CD4-positive, CD25-positive, alpha-beta regulatory T cell (primary cell): Measurements from ENCODE around the gene B3GALT5. TPM values are rescaled to one million over a fixed set of nuclear protein-coding genes. Genes with fewer than 3 reads are reported as not detected.

ENCODE experiments used
- ATAC-seq, 2 donors: fragments of 150-1000 bp; cut with Tn5 transposase; one replicate each; pipeline ENCODE4 v1.10.0; 2021; ENCODE audit warnings: low read depth in 2 of 2, moderate number of reproducible peaks in 2 of 2, moderate library complexity in 1 of 2
- DNase-seq, 3 donors: peaks; one replicate each; pipeline versions ENCODE4 v3.0.0 to v3.0.0-alpha.2; 2012 to 2022; ENCODE audit warnings: mixed read lengths in 1 of 3
- H3K27ac ChIP-seq: one replicate; pipeline ENCODE4 v1.7.0; 2013; ENCODE audit warnings: mild to moderate bottlenecking, low read length; ENCODE audit not compliant: insufficient read depth, poor library complexity, severe bottlenecking
- H3K27me3 ChIP-seq: one replicate; pipeline ENCODE4 v1.7.0; 2013; ENCODE audit warnings: low read length; ENCODE audit not compliant: control insufficient read depth, insufficient read depth
- H3K36me3 ChIP-seq: one replicate; pipeline ENCODE4 v1.7.0; 2013; ENCODE audit warnings: mild to moderate bottlenecking, low read length, moderate library complexity; ENCODE audit not compliant: control insufficient read depth, insufficient read depth
- H3K4me1 ChIP-seq: 2 replicates; pipeline ENCODE4 v1.7.0; 2013; ENCODE audit warnings: mild to moderate bottlenecking, low read length; ENCODE audit not compliant: insufficient read depth, control insufficient read depth, poor library complexity, severe bottlenecking
- H3K4me3 ChIP-seq: one replicate; pipeline ENCODE4 v1.7.0; 2013; ENCODE audit warnings: low read depth, mild to moderate bottlenecking, low read length, moderate library complexity
- H3K9me3 ChIP-seq, 2 experiments: 1 replicate in 1 of 2; 2 replicates in 1 of 2; pipeline ENCODE4 v1.7.0; 2013; ENCODE audit warnings: low read length in 2 of 2, mild to moderate bottlenecking in 1 of 2, moderate library complexity in 1 of 2; ENCODE audit not compliant: control insufficient read depth in 2 of 2
- H3K27ac Mint-ChIP-seq, 3 donors: one replicate each; pipeline ENCODE4 v1.8.0; 2020 to 2022; ENCODE audit warnings: mild to moderate bottlenecking in 3 of 3, mixed read lengths in 3 of 3, moderate library complexity in 2 of 3
- H3K27me3 Mint-ChIP-seq: one replicate; pipeline ENCODE4 v1.8.0; 2022; ENCODE audit warnings: mild to moderate bottlenecking, mixed read lengths
- H3K36me3 Mint-ChIP-seq: one replicate; pipeline ENCODE4 v1.8.0; 2020; ENCODE audit warnings: mixed read lengths
- H3K4me1 Mint-ChIP-seq, 4 donors: one replicate each; pipeline ENCODE4 v1.8.0; 2020 to 2022; ENCODE audit warnings: mixed read lengths in 4 of 4, mild to moderate bottlenecking in 1 of 4
- H3K4me3 Mint-ChIP-seq, 4 donors: one replicate each; pipeline ENCODE4 v1.8.0; 2020 to 2022; ENCODE audit warnings: mild to moderate bottlenecking in 4 of 4, mixed read lengths in 4 of 4, moderate library complexity in 3 of 4
- H3K9me3 Mint-ChIP-seq, 7 donors: one replicate each; pipeline ENCODE4 v1.8.0; 2020 to 2022; ENCODE audit warnings: mixed read lengths in 7 of 7, mild to moderate bottlenecking in 3 of 7, moderate library complexity in 2 of 7
- polyA plus RNA-seq, 4 donors: library from polyadenylated mRNA; unstranded; fragments of 300-500 nt; fragmentation: Illumina TruSeq; gene quantifications; one replicate each; pipeline ENCODE4 v1.2.3, GENCODE V29; 2021
- total RNA-seq: library from RNA; stranded (reverse); gene quantifications from one replicate; pipeline ENCODE4 v1.2.3, GENCODE V29; 2022

The B3GALT5 gene
- total and polyA plus RNA-seq, 5 donors from 2014 or later: not detected

DNA sequence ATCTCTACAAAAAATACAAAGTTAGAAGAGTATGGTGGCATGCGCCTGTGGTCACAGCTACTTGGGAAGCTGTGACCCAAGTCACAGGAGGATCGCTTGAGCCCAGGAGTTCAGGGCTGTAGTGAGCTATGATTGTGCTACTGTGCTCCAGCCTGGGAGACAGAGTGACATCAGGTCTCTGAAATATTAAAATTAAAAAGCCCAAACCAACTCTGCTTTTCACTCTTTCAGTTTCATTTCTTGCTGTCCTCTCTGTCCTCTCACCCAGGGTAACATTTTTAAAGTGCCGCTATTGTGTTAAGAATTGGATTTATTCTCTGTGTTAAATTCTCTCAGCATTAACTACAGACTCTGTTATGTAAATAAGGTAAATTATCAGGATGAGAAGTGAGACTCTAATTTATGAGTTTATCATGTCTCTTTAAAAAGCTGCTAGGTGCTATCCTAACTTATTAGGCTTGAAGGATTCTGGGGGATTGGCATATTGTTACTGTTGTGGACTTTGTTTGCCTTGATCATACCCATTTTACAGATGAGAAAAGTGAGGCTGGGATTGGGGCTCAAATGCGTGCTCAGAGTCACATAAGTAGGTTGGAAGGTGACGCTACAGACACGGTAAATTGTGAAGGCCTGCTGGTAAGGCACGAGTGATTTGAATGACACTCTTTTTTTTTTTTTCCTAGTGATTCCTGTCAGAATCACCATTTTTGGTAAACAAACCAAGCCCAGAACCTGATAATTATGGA is 46.5 kb downstream of the B3GALT5 start:
- Mint-ChIP-seq H3K27me3 (no peaks in the 10 kb centered on the region), H3K9me3 (peaks cover 0 to 5% (median 0%) of the 10 kb centered on the region in 7 donors), H3K27ac (no peak overlapping the region), H3K4me3 (no peak overlapping the region), H3K4me1 (no peaks in the 10 kb centered on the region), H3K36me3 (no peaks in the 10 kb centered on the region)
- no peak for DNase-seq
- H3K27ac ChIP-seq: no peak overlapping the region
- ATAC-seq: no peak
- H3K9me3 ChIP-seq: no peaks in the 10 kb centered on the region
- no peaks in the 10 kb centered on the region for H3K4me1 ChIP-seq
- no peak overlapping the region for H3K4me3 ChIP-seq
- H3K36me3 ChIP-seq: no peaks in the 10 kb centered on the region
- H3K27me3 ChIP-seq: no peaks in the 10 kb centered on the region

DNA sequence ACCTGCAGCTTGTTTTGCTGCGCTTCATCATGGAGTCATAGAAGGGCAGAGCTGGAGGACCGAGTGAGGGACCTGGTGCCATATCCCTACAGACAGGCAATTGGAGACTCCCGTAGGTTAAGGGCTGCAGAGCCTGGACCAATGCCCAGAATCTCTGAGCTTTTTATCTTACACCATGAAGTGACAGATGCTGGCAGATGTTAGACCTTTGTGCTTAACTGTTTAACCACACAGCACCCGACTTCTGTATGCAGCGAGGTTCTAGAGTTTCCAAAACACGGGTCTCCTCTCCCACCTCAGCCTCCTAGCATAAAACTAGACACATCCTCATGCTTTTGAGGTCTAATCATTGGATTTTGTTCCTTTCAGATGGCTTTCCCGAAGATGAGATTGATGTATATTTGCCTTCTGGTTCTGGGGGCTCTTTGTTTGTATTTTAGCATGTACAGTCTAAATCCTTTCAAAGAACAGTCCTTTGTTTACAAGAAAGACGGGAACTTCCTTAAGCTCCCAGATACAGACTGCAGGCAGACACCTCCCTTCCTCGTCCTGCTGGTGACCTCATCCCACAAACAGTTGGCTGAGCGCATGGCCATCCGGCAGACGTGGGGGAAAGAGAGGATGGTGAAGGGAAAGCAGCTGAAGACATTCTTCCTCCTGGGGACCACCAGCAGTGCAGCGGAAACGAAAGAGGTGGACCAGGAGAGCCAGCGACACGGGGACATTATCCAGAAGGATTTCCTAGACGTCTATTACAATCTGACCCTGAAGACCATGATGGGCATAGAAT is 47.6 kb downstream of the B3GALT5 start:
- H3K4me3 ChIP-seq: no peak overlapping the region
- H3K9me3 ChIP-seq: no peaks in the 10 kb centered on the region
- no peak for DNase-seq
- H3K27me3 Mint-ChIP-seq: peaks cover 1% of the 10 kb centered on the region
- H3K4me1 ChIP-seq: no peaks in the 10 kb centered on the region
- no peaks in the 10 kb centered on the region for H3K36me3 Mint-ChIP-seq
- H3K27me3 ChIP-seq: no peaks in the 10 kb centered on the region
- H3K4me3 Mint-ChIP-seq: no peak overlapping the region
- peaks cover 0 to under 1% (median 0%) of the 10 kb centered on the region in 4 donors for H3K4me1 Mint-ChIP-seq
- no peak overlapping the region for H3K27ac ChIP-seq
- peaks cover 0 to 5% (median 0%) of the 10 kb centered on the region in 7 donors for H3K9me3 Mint-ChIP-seq
- no peak overlapping the region for H3K27ac Mint-ChIP-seq
- no peak for ATAC-seq
- H3K36me3 ChIP-seq: no peaks in the 10 kb centered on the region

DNA sequence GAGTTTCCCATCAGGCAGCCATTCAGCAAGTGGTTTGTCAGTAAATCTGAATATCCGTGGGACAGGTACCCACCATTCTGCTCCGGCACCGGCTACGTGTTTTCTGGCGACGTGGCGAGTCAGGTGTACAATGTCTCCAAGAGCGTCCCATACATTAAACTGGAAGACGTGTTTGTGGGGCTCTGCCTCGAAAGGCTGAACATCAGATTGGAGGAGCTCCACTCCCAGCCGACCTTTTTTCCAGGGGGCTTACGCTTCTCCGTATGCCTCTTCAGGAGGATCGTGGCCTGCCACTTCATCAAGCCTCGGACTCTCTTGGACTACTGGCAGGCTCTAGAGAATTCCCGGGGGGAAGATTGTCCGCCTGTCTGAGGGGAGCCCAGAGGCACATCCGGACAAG is 48.4 kb downstream of the B3GALT5 start:
- Mint-ChIP-seq H3K27ac (no peak overlapping the region), H3K27me3 (peaks cover 4% of the 10 kb centered on the region), H3K9me3 (peaks cover 0 to 5% (median 0%) of the 10 kb centered on the region in 7 donors), H3K4me1 (peaks cover 0 to 2% (median 0%) of the 10 kb centered on the region in 4 donors), H3K36me3 (no peaks in the 10 kb centered on the region), H3K4me3 (no peak overlapping the region)
- Histone ChIP-seq H3K36me3 (no peaks in the 10 kb centered on the region), H3K27me3 (no peaks in the 10 kb centered on the region), H3K27ac (no peak overlapping the region), H3K4me3 (no peak overlapping the region), H3K4me1 (no peaks in the 10 kb centered on the region), H3K9me3 (no peaks in the 10 kb centered on the region)
- no peak for DNase-seq
- ATAC-seq: no peak

DNA sequence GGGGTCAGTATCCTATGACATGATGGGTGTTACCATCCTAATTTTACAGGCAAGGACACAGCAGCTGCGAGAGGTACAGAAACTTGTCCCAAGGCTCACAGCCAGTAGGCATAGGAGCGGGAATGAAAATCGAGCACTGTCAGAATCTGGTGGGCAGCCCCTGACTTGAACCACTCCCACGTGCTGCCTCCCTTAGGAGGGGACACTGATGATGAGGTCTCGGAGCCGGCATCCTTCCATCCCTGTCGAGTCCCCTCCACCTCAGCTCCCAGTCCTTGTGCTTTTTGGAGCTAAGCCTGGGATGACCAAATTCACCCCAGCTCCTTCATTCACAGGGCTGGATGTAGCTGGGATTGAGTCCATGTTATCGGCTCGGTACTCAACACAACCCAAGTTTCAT is 49.0 kb downstream of the B3GALT5 start:
- H3K9me3 ChIP-seq: no peaks in the 10 kb centered on the region
- H3K27me3 ChIP-seq: no peaks in the 10 kb centered on the region
- no peak overlapping the region for H3K27ac ChIP-seq
- ATAC-seq: no peak
- Mint-ChIP-seq H3K36me3 (no peaks in the 10 kb centered on the region), H3K9me3 (peaks cover 0 to 3% (median 0%) of the 10 kb centered on the region in 7 donors), H3K27ac (no peak overlapping the region), H3K4me1 (peaks cover 0 to 2% (median 0%) of the 10 kb centered on the region in 4 donors), H3K27me3 (peaks cover 4% of the 10 kb centered on the region), H3K4me3 (no peak overlapping the region)
- no peaks in the 10 kb centered on the region for H3K4me1 ChIP-seq
- H3K36me3 ChIP-seq: no peaks in the 10 kb centered on the region
- no peak overlapping the region for H3K4me3 ChIP-seq
- DNase-seq: no peak

DNA sequence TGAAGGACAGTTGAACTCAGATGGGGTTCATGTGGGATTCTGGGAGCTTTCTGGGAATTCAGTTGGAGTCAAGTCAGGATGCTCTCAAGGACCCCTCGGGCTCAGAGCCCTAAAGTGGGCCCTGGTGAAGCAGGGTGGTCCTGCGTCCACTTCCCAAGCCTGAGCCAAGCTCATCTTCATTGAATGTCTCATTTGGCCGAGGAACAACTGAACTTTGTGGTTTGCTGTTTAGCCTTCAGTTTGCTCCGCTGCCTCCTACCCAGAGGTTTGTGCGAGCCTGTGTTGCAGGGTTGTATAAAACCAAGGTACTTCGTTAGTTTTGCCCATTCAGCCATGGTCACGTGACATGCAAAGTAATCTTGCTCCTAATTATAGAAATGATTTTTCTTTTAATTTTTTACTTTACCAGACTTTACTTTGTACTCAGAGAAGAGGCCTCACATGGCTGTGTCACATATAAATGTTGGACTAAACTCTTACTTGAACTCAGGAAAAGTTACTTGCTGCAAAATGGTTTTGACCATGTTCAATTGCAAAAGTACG is 49.7 kb downstream of the B3GALT5 start:
- Mint-ChIP-seq H3K9me3 (peaks cover 0 to 2% (median 0%) of the 10 kb centered on the region in 7 donors), H3K27me3 (peaks cover 4% of the 10 kb centered on the region), H3K36me3 (no peaks in the 10 kb centered on the region), H3K4me1 (peaks cover 0 to 2% (median 0%) of the 10 kb centered on the region in 4 donors), H3K4me3 (no peak overlapping the region), H3K27ac (no peak overlapping the region)
- no peak overlapping the region for H3K27ac ChIP-seq
- no peaks in the 10 kb centered on the region for H3K27me3 ChIP-seq
- no peak overlapping the region for H3K4me3 ChIP-seq
- no peaks in the 10 kb centered on the region for H3K9me3 ChIP-seq
- no peaks in the 10 kb centered on the region for H3K36me3 ChIP-seq
- DNase-seq: no peak
- H3K4me1 ChIP-seq: no peaks in the 10 kb centered on the region
- ATAC-seq: no peak

DNA sequence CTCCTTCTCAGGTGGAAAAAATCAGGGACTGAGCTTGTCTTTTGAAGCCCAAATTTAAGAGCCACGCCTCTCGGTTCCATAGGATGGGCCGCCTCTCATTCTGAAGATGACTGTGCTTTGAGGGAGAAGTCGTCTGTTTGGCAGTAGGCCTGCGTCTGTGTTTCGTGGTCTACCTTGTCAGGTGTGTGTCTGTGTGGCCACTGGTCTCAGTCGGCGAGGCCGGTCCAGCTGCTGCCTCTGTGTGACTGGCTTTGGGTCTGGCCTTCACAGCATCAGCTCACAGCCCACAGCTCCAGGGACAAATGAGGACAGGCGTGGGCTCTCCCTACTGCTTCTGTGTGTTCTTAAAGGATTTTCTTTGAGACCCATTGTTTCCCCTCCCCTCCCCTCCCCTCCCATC is 50.3 kb downstream of the B3GALT5 start:
- peaks cover 0 to 2% (median 0%) of the 10 kb centered on the region in 4 donors for H3K4me1 Mint-ChIP-seq
- H3K36me3 Mint-ChIP-seq: no peaks in the 10 kb centered on the region
- no peak overlapping the region for H3K27ac ChIP-seq
- H3K27ac Mint-ChIP-seq: no peak overlapping the region
- H3K27me3 Mint-ChIP-seq: peaks cover 4% of the 10 kb centered on the region
- no peak overlapping the region for H3K4me3 Mint-ChIP-seq
- H3K4me1 ChIP-seq: no peaks in the 10 kb centered on the region
- H3K4me3 ChIP-seq: no peak overlapping the region
- H3K27me3 ChIP-seq: no peaks in the 10 kb centered on the region
- DNase-seq: no peak
- H3K36me3 ChIP-seq: no peaks in the 10 kb centered on the region
- peaks cover 0 to 2% (median 0%) of the 10 kb centered on the region in 7 donors for H3K9me3 Mint-ChIP-seq
- ATAC-seq: no peak
- H3K9me3 ChIP-seq: no peaks in the 10 kb centered on the region

DNA sequence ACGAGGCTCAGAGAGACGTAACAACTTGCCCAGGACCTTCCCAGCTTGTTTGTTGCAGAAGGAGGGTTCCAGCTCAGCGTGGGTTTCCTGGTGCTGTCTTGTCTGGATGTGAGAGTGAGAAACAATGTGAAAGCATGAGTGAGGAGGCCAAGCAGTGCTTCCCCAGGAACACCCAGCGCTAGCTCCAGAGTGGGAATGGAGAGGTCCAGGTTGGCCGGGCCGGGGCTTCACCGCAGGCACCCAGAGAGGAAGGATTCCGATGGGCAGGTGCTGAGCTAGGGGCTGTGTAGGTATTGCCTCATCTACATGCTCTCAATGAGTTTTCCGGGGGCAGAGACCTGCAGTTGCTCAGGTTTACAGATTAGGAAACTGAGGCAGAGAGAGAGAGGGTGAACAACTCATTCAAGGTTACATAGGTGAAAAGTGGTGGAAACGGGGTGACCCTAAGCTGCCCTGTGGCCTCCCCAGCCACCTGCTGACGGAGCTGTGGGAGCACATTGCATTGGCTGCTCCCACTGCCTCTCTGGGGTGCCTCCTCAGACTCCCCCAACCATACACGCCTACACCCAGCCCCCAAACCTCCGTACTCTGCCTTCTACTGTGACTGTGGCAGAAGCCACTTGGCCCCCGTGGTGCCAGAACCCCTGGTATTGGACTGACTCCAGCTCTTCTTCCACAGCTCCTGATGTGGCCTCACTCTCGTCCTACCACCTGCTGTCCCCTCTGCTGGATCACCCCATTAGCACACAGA is 51.2 kb downstream of the B3GALT5 start:
- Histone ChIP-seq H3K9me3 (no peaks in the 10 kb centered on the region), H3K36me3 (no peaks in the 10 kb centered on the region), H3K27me3 (no peaks in the 10 kb centered on the region), H3K27ac (no peak overlapping the region), H3K4me1 (no peaks in the 10 kb centered on the region), H3K4me3 (no peak overlapping the region)
- Mint-ChIP-seq H3K27me3 (peaks cover 4% of the 10 kb centered on the region), H3K4me1 (peaks cover 0 to 2% (median 0%) of the 10 kb centered on the region in 4 donors), H3K4me3 (no peak overlapping the region), H3K9me3 (peaks cover 0 to 2% (median 0%) of the 10 kb centered on the region in 7 donors), H3K36me3 (no peaks in the 10 kb centered on the region), H3K27ac (no peak overlapping the region)
- no peak for ATAC-seq
- DNase-seq: no peak
